ENCODE data around the gene BNIP5. TPM values are rescaled to one million over a fixed set of nuclear protein-coding genes. Genes with fewer than 3 reads are reported as not detected.
"Not testable (repeated sequence)": the region's sequence is repeated elsewhere in the genome, so short reads cannot be mapped to it uniquely, and the experiment has no call there.

Gene BNIP5
- total RNA-seq, 1 donor from 2014 or later, result under 0.01 TPM

DNA sequence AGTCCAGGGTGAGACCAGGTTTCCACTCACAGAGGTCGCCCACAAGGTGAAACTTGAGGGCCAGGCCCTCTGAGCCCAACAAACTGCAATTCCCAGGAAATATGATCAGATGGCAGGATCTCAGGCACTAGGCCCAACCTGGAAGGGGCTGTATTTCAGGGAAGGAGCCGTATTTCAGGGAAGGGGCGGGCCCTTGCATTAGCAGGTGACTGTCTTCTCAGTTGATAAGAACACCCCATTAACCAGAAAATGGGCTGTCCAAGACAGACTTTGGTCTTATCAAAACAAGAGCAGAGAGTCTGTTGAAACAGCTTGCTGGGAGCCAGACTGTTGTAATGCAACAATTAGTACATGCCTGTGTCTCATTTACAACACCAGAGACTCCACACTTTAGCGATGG, 10.9 kb upstream of the BNIP5 start:
- DNase-seq (ENCODE audit: low spot score in 2 of 2), result no peak
- FAIRE-seq, result no peak

DNA sequence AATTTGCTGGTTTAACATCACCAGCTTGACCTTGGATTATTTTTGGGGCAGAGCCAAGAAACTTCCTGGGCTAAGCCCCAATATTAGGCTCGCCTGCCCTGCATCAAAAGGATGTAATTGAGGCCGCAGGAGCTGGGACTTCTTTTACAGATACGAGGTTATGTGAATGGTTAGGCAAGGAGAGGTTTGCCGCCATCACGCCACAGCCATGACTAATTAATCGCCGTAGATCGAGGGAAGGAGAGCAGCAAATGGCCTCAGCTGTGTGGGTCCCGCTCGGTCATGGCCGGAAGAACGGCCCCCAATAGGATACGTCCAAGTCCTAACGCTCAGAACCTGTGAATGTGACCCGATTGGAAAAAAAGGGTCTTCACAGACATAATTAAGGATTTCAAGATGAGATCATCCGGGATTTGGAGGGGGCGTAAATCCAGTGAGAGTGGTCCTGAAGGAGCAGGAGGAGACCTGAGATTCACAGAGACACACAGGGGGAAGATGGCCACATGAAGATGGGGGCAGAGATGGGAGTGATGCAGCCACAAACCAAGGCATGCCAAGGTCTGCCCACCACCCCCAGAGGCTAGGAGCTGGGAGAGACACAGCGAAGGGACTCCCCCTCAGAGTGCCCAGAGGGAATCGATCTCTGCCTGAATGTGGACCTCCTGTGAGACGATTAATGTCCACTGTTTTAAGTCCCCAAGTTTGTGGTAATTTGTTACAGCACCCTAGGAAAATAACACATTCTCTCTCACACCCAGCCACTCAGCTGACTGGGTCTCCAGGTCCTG, 10.0 kb upstream of the BNIP5 start:
- FAIRE-seq, result no peak
- no peak for DNase-seq (ENCODE audit: low spot score in 2 of 2)

DNA sequence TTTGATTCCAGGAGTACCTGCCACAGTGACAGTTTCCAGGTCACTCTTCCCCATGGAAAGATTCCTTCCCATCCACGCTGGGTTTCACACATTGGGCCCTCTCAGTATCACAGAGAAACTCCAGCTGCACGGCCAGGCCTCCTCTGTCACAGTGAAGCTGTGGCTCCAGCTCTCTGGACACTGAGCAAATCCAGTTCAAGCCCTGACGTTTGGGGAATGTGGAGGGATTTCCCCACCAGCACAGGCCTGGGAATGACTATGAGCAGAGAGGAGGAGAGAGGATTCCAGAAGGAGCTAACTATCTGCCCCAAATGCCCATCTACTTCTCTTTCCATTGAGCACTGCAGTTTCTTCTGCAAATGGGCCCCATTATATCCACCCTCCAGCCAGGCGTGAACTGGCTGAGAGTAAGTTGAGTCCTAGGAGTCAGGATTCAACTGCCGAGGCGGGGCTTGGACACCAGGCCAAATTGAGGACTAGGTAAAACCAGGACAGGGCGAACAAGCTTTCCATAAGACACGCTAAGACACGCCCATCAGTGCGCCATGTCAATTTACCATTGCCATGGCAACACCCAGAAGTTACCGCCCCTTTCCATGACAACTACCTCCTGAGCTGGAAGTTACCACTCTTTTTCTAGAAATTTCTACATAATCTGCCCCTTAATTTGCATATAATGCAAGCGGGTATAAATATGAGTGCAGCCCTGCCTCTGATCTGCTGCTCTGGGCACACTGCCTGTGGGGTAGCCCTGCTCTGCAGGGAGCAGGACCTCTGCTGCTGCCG, 9.2 kb upstream of the BNIP5 start:
- no peak for FAIRE-seq
- no peak for DNase-seq (ENCODE audit: low spot score in 2 of 2)

DNA sequence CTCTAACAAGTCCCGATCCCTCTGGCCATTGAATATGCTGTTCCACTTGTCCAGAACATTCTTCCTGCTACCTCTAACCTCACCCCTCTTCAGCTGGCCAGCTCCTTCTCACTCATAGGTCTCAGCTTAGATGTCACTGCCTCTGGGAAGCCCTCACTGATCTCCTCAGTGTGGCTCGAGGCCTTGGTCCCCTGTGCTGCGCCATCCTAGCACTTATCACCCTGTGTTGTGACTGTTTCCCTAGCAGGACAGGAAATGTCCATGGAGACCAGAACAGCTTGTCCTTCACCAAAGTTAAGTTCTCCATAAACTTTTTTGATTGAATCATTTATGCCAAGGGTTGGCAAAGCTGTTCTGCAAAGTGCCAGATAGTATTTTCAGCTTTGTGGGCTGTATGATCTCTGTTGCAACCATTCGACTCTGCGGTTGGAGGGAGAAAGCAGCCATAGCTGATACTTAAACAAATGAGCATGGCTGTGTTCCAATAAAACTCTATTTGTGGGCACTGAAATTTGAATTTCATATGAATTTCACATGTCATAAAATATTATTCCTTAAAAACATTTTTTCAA, 6.5 kb upstream of the BNIP5 start:
- FAIRE-seq, result no peak
- DNase-seq (ENCODE audit: low spot score in 2 of 2), result no peak

DNA sequence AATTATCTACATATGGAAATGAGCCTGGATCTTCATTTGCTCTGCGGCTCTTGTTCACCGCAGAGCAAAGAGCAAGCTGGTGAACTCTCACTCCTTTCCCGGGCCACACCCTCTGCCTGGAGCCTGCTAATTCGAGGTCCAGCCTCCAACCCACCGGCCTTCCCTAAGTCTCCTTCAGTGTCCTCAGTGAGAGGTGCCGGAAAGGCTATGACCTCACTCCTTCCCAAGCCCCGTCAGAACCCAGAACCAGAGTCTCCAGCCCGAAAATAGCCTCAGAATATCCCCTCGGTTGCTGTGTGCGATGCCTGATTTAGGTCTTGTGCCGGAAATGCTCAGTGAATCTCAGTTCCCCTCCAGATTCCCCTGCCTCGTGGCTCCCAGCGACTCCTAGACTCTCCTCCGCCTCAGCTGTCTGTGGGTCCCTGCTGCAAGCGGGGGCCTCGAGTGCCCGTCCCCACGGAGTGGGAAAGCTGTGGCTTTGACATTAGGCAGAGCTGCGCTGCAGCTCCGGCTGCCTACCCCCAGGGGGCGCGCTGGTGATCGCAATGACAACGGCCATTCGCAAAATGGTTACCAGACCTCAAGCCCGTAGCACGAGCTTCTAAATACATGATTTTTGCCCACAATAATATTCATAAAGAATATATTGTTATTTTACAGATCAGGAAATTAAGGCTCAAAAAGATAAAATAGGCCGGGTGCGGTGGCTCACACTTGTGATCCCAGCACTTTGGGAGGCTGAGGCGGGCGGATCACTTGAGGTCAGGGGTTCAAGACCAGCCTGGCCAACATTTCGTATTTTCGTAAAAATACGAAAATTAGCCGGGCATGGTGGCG, 4.1 kb upstream of the BNIP5 start:
- no peak for FAIRE-seq
- peak; percentile 37 to 71 for DNase-seq (ENCODE audit: low spot score in 2 of 2)

DNA sequence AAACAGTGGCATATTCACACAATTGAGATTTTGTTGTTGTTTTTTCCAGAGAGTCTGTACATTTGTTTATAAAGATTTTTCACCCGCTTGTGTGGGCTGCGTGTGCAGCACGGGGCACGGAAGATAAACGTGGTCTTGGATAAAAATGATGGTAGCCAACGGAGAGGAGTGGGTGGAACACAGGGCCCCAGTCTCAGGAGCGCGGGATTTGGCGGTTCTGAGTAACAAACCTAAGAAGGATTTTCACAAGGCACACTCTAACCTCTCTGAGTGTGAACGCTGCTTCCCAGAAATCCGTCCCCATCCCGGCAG, 3.6 kb upstream of the BNIP5 start:
- DNase-seq (ENCODE audit: low spot score in 2 of 2), result no peak
- FAIRE-seq, result no peak

DNA sequence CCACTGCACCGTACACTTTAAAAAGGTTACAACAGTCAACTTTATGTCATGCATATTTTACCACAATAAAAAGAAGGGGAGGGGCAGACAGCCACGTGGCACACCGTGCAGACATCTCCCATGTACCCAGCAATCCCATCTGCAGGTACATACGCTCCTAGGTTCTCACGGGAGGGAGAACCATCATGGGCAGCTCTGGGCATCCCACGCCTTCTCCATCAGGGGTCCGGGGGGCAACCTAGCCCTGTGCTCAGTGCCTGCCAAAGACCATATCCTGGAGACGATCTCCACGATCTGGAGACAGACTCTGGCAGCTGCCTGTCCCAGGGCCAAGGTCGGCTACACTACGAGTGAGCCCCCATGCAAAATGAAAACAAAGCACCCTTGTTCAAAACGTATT, 2.5 kb upstream of the BNIP5 start:
- DNase-seq (ENCODE audit: low spot score in 2 of 2) (no peak), FAIRE-seq (no peak)

DNA sequence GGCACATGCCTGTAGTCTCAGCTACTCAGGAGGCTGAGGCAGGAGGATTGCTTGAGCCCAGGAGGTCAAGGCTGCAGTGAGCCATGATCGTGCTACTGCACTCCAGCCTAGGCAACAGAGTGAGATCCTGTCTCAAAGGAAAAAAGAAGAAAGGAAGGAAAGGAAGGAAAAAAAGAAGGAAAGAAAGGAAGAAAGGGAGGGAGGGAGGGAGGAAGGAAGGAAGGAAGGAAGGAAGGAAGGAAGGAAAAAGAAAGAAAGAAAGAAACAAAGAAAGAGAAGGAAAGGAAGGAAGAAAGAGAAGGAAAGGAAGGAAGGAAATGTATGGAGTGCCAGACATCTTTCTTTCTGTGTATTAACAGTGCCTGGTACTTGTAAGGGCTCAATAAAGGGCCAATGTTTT, 1.5 kb upstream of the BNIP5 start:
- FAIRE-seq, result not testable (repeated sequence)

DNA sequence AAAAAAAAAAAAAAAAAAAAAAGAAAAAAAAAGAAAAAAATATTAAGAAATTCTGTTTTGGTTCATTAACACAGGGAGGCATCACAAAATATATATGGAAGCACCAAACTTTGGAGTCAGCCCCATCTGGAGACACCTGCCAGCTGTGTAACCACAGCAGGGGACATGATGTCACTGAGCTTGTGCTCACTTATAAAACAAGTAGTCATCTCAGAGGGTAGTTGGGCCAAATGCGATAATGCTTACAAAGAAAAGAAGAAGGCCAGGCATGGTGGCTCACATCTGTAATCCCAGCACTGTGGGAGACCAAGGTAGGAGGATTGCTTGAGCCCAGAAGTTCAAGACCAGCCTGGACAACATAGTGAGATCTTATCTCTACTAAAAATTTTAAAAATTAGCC, 1.1 kb upstream of the BNIP5 start:
- DNase-seq (ENCODE audit: low spot score in 2 of 2), result no peak
- no peak for FAIRE-seq

More for the DNA sequence above, 1.5 kb upstream of the BNIP5 start:
- not testable (repeated sequence) for DNase-seq (ENCODE audit: low spot score in 2 of 2)

DNA sequence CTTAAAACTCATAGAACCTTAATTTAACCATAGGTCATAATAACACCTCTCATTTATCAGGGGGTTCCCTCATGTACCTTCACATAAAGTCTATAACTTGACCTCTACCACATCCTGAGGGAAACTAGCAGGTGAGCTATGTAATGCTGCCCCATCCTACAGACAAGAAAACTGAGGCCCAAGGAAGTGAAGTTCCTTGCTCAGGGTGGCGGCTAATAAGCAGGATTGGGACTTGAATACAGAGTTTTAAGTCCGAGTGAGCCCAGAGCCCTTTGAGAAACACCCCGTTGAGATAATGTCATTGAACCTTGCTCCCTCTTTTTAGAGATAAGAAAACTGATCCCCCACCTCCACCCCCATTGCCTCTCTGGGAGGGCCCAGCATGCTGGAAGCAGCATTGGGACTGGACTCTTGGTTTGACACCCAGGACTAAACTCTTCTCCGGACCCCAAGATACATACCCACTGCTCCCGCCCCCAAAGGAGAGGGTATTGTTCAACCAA, 429 bp downstream of the BNIP5 start:
- DNase-seq (ENCODE audit: low spot score in 2 of 2) (no peak), FAIRE-seq (no peak)

DNA sequence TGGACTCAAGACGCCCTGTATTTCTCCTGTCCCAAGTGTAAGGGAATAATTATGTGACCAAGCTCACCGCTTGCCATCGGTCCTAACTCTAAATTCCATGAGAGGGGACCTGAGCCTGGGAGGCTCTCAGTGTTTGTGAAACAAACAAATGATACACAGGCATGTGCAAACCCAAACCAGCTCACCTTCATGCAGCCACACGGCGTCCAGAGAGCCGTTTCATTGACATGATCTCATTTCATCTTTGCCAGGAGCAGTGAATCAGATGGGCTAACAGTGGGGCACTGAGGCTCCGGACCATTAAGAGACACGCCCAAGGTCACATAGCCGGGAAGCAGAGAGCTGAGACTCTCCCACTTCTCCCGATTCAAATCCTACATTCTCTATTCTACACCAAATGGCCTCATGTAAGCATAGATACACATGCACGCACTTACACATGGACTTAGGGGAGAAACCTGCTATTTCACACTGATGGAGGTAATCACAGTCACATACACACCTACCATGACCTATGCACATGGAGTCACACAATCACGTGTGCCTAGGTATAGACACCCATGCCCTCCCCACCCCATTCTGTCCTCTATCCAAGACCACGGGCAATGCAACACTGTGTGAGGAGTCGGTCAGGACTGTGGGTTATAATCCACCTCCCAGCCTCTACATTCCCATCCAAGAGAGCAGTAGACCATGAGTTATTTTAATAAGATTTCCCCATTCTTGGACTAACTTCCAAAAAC, 1.1 kb downstream of the BNIP5 start:
- FAIRE-seq, result no peak
- DNase-seq (ENCODE audit: low spot score in 2 of 2), result no peak

DNA sequence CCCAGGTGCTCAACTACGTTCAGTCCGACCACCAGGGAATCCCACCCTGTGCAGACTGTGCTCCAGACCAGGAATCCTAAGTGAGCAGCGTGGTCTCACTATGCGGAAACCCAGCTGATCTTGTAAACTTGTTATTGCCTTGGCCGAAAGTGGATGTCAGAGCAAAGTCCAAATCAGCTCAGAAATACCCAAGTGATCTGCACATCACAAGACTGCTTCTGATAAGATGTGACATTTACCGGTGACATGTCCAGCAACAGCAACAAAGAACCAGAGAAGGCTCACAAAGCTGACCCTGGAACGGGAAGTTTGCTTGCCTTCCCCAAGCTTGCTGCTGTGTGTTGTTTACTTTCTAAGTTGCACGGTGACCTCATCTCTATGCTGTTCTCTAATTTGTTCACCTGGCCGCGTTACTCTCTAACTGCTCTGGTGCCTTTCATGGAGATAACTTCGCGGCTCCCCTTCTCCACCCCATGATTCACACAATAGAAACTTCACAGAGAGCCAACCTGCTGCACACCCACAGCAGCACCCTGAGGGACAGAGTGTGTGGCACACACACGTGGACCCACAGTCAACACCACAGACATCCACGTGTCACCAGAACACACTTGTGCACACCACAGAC, 1.7 kb downstream of the BNIP5 start:
- FAIRE-seq (no peak), DNase-seq (ENCODE audit: low spot score in 2 of 2) (no peak)

DNA sequence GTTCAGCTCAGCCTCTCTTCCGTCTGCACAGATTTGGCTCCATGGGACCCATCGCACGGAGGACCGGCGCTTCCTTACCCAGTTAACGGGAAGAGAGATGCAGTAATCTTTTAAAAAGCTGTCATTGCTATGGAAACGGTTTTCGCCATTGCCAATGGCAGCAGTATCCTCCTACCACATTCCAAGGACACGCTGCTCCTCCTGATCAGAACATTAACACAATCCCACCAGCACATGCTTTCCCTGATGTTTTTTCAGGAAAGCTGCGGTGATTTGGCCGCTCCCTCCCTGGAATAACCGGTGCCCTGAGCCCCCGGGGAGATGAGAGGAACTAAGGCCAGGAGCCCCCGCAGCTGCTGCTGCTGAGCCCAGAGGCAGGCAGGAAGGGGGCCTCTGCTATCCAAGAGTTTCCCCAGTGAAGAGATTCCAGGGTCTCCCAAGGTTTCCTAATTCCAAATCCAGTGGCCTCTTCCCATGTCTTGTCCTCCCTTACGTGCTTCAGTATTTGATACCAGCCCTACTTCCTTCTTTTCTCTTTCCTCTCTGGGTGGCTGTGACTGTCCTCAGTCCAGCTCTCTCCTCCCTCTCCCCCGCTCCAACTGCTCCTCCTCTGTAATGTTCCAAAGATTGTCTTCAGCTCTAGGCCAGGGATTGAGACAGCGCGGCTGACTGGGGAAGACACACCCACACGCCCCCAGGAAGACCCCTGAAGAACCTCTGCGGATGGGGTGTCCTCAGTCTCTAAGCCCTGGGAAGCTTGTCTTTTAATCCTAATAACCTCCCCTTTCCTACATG, 2.6 kb downstream of the BNIP5 start:
- no peak for DNase-seq (ENCODE audit: low spot score in 2 of 2)
- no peak for FAIRE-seq

DNA sequence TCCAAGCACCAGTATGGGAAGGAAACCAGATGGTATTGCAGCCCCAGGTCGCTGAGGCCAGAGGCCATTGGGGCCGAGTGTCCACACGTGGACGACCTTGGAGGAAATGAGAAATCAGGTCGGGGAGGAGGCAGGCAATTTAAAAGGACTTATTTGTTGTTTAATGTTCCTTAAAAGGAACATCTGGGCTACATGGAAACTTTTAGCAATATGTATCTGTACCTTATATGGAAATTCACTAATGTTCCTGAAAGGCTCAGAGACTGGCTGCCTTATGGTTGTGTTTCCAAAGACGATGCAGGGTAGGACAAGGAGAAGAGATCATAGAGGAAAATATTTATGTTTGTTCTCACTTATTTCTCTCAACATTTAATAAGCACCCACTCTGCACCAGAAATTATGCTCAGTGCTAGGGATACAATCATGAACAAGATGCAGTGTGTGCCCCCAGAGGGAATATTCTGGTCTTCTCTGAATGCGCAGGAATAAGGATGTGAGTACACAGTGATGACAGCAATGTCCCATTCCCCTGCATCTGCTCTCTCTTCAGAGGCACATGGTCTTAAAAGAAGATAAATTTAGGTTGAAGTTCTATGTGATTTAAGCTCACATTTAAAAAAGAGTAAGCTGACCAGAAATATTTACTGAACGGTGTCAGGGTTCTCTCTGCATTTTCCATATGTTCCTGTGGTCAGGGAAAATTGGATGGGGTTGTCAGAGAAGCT, 3.4 kb downstream of the BNIP5 start:
- FAIRE-seq (no peak), DNase-seq (ENCODE audit: low spot score in 2 of 2) (no peak)

DNA sequence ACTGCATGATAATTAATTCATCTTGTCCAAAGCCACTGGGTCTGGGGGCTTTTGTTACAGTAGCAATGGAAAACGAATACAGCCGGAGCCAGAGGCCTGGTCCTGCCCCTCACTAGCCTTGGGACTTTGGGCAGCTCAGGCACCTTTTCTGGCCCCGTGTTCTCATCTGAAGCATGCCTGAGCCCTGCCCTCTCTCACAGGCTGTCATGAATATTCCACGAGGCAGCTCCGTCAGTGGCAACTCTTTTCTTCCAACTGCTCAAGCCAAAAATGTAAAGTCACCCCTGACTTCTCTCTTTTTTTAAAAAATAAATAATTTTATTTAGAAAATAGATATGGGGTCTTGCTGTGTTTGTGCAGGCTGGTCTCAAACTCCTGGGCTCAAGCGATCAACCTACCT, 5.3 kb downstream of the BNIP5 start:
- DNase-seq (ENCODE audit: low spot score in 2 of 2), result no peak
- no peak for FAIRE-seq

DNA sequence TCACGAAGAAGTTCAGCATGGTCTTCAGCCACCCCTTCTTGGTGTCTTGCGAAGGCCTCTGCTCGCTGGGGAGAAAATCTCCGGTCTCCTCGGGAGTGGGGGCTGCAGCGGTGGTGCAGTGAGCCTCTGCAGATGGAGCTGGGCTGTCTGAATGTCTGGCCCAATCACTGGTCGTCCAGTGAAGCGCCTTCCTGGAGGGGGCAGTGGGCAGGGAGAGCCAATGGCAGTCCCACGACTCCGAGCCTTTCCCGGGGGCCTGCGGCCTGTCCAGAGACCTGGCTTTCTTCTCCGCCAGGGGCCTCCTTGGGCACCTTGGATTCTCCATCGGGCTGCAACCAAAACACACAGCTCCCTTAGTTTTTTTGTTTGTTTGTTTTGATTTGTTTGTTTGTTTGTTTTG, 6.3 kb downstream of the BNIP5 start:
- FAIRE-seq (no peak), DNase-seq (ENCODE audit: low spot score in 2 of 2) (no peak)

DNA sequence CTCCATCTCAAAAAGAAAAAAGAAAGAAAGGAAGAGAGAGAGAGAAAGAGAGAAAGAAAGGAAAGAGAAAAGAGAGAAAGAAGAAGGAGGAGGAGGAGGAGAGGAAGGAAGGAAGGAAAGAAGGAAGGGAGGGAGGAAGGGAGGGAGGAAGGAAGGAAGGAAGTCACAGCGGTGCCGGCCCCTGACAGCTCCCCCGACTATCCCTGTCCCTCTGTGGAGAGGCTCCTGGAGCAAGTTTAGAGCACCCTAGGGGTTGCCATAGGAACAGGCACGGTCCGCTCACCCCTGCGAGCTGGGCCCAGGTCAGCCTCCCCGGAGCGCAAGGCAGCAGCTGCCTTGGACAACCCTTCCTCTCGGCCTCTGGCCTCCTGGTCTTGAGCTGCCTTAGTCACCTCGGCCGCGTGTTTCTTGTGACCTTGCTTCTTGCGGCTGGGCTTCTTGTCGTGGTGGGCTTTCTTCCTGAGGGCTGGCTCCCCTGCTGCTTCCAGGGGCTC, 6.8 kb downstream of the BNIP5 start:
- FAIRE-seq, result no peak
- DNase-seq (ENCODE audit: low spot score in 2 of 2), result no peak

DNA sequence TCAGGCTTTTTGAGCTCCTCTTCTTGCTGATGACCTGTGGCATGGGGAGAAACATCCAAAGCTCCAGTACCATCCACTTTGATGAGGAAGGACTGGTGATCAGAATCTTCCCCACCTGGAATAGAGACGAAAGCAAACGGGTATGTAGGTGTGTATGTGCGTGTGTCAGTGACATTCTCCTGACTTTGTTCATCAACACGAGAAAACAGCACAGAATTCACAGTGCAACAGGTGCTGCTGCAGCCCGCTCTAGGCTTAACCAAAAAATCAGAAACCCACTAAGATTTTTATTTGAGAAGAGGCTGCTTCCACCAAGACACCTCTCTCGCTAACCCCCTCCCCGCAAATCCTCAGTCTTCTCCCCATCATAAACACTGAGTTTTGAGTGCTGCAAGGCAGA, 8.1 kb downstream of the BNIP5 start:
- no peak for FAIRE-seq
- DNase-seq (ENCODE audit: low spot score in 2 of 2), result no peak

All from frontal cortex (tissue), 4 donors.